Osteoblast (primary cell): ENCODE measurements around the gene RALGPS1. TPM values are rescaled to one million over a fixed set of nuclear protein-coding genes. Genes with fewer than 3 reads are reported as not detected.

ENCODE experiments used
- DNase-seq: peaks from one replicate; pipeline ENCODE4 v3.0.0; 2011; ENCODE audit warnings: low spot score, mixed read lengths; ENCODE audit not compliant: insufficient read length; ENCODE audit errors: missing footprints
- H2AFZ ChIP-seq: 2 replicates; pipeline ENCODE4 v1.6.0; 2011; ENCODE audit warnings: mild to moderate bottlenecking, low read length
- H3K27ac ChIP-seq: 2 replicates; pipeline ENCODE4 v1.5.1; 2011; ENCODE audit warnings: mild to moderate bottlenecking, low read depth, low read length, moderate library complexity
- H3K27me3 ChIP-seq: 2 replicates; pipeline ENCODE4 v1.6.0; 2012; ENCODE audit warnings: mild to moderate bottlenecking, control low read depth, inconsistent platforms, low read length, moderate library complexity; ENCODE audit not compliant: insufficient read depth
- H3K36me3 ChIP-seq: 2 replicates; pipeline ENCODE4 v1.5.1; 2011; ENCODE audit warnings: mild to moderate bottlenecking, low read length, control low read depth, moderate library complexity; ENCODE audit not compliant: insufficient read depth
- H3K4me1 ChIP-seq: 2 replicates; pipeline ENCODE4 v1.5.1; 2011; ENCODE audit warnings: mild to moderate bottlenecking, low read length, control low read depth, moderate library complexity; ENCODE audit not compliant: insufficient read depth
- H3K4me2 ChIP-seq: 2 replicates; pipeline ENCODE4 v1.6.0; 2011; ENCODE audit warnings: mild to moderate bottlenecking, low read length; ENCODE audit not compliant: insufficient read depth
- H3K4me3 ChIP-seq: fragments of 200-600 bp; sonication (generic); 3 replicates; pipeline ENCODE4 v1.5.1; 2012; ENCODE audit warnings: mild to moderate bottlenecking, low read length, inconsistent platforms; ENCODE audit not compliant: insufficient read depth
- H3K79me2 ChIP-seq: 2 replicates; pipeline ENCODE4 v1.6.0; 2012; ENCODE audit warnings: mild to moderate bottlenecking, low read length, control low read depth, inconsistent platforms; ENCODE audit not compliant: insufficient read depth
- H3K9me3 ChIP-seq: 2 replicates; pipeline ENCODE4 v1.5.1; 2011; ENCODE audit warnings: low read depth, low read length, control low read depth
- H4K20me1 ChIP-seq: 2 replicates; pipeline ENCODE4 v1.6.0; 2012; ENCODE audit warnings: mild to moderate bottlenecking, low read length, control low read depth; ENCODE audit not compliant: insufficient read depth
- total RNA-seq: library from RNA; depleted of rRNA; stranded (reverse); fragments of >200 nt; gene quantifications from 2 replicates; pipeline ENCODE4 v1.2.3, GENCODE V29; 2012
- TF ChIP-seq, protein P1 (sequence below): IDR thresholded peaks from 2 replicates; pipeline ENCODE4 v1.5.1; 2011; ENCODE audit warnings: mild to moderate bottlenecking, low read depth, low read length, moderate library complexity; ENCODE audit errors: extremely low read depth

RALGPS1 gene
- total RNA-seq, 1 donor = 5.1 TPM

GRCh38 chr9:126952205-126952977 lies 37.8 kb downstream of the RALGPS1 start:
- TF ChIP-seq, protein P1, sequence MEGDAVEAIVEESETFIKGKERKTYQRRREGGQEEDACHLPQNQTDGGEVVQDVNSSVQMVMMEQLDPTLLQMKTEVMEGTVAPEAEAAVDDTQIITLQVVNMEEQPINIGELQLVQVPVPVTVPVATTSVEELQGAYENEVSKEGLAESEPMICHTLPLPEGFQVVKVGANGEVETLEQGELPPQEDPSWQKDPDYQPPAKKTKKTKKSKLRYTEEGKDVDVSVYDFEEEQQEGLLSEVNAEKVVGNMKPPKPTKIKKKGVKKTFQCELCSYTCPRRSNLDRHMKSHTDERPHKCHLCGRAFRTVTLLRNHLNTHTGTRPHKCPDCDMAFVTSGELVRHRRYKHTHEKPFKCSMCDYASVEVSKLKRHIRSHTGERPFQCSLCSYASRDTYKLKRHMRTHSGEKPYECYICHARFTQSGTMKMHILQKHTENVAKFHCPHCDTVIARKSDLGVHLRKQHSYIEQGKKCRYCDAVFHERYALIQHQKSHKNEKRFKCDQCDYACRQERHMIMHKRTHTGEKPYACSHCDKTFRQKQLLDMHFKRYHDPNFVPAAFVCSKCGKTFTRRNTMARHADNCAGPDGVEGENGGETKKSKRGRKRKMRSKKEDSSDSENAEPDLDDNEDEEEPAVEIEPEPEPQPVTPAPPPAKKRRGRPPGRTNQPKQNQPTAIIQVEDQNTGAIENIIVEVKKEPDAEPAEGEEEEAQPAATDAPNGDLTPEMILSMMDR = no peak
- H3K9me3 ChIP-seq = no peaks in the 10 kb centered on the region
- no peaks in the 10 kb centered on the region for H4K20me1 ChIP-seq
- H2AFZ ChIP-seq = no peak overlapping the region
- no peak overlapping the region for H3K4me2 ChIP-seq
- no peaks in the 10 kb centered on the region for H3K36me3 ChIP-seq
- no peak for DNase-seq
- peaks cover 12% of the 10 kb centered on the region for H3K4me1 ChIP-seq
- no peaks in the 10 kb centered on the region for H3K27me3 ChIP-seq
- H3K27ac ChIP-seq = no peak overlapping the region
- no peaks in the 10 kb centered on the region for H3K79me2 ChIP-seq
- H3K4me3 ChIP-seq = no peak overlapping the region

GRCh38 chr9:126953041-126953809 lies 38.6 kb downstream of the RALGPS1 start:
- Histone ChIP-seq H3K9me3 (no peaks in the 10 kb centered on the region), H3K4me3 (no peak overlapping the region), H3K79me2 (no peaks in the 10 kb centered on the region), H3K4me1 (peaks cover 17% of the 10 kb centered on the region), H3K36me3 (no peaks in the 10 kb centered on the region), H3K27ac (no peak overlapping the region), H3K4me2 (no peak overlapping the region), H3K27me3 (peaks cover under 1% of the 10 kb centered on the region), H4K20me1 (no peaks in the 10 kb centered on the region), H2AFZ (no peak overlapping the region)
- TF ChIP-seq, protein P1 = no peak
- no peak for DNase-seq

- Histone ChIP-seq H4K20me1 (no peaks in the 10 kb centered on the region), H3K9me3 (no peaks in the 10 kb centered on the region), H2AFZ (no peak overlapping the region), H3K4me2 (no peak overlapping the region), H3K79me2 (no peaks in the 10 kb centered on the region), H3K27ac (no peak overlapping the region), H3K4me3 (no peak overlapping the region), H3K36me3 (no peaks in the 10 kb centered on the region), H3K4me1 (peaks cover 17% of the 10 kb centered on the region), H3K27me3 (peaks cover 5% of the 10 kb centered on the region)
- TF ChIP-seq, protein P1 = no peak
- no peak for DNase-seq
Observed at GRCh38 chr9:126955811-126956210, 41.2 kb downstream of the RALGPS1 start.

DNA sequence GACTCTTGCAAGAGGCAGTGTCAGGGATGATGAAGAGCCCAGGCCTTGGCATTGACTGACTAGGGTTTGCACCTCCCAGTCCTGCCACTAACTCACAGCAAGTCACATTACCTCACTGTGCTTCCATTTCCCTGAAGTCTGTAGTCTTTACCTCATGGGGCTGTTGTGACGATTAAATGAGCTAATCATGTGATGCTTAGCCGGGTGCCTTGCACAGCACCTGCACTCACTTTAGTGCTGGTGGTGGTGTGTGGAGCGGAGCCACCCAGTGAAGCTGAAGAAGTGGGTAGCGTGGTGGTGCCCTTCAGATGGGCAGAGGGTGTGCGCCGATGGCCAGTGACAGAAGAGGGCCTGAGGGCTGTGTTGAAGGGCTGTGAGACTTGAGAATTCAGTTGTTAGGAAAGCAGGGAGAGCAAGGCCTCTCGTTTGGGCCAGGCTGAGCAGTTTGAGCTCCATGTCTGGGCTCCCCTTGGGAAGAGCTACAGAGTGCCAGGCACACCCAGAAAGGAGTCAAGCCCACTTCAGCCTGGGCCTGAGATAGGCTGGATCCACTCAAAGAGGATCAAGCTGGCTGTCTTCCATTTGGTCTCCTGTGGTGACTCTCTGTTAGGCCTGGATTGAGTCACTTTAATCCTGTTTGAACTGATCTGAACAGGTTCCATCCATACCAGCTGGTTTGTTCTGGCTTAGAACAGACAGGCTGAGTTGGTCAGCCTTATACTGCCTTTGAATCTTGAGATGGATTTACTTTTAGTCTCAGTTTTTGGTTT lies 42.5 kb downstream of the RALGPS1 start:
- no peak for DNase-seq
- H3K36me3 ChIP-seq = no peaks in the 10 kb centered on the region
- H2AFZ ChIP-seq = peak overlapping the region; percentile 25
- peaks cover 17% of the 10 kb centered on the region for H3K4me1 ChIP-seq
- no peaks in the 10 kb centered on the region for H3K79me2 ChIP-seq
- H3K4me3 ChIP-seq = no peak overlapping the region
- H3K9me3 ChIP-seq = no peaks in the 10 kb centered on the region
- H3K4me2 ChIP-seq = no peak overlapping the region
- no peaks in the 10 kb centered on the region for H4K20me1 ChIP-seq
- peak overlapping the region; percentile 36 for H3K27ac ChIP-seq
- peaks cover 5% of the 10 kb centered on the region for H3K27me3 ChIP-seq
- TF ChIP-seq, protein P1 = no peak
